ENCODE results near the gene SSX4.
"Not testable (repeated sequence)": the region's sequence is repeated elsewhere in the genome, so short reads cannot be mapped to it uniquely, and the experiment has no call there.

The SSX4 gene, protein sequence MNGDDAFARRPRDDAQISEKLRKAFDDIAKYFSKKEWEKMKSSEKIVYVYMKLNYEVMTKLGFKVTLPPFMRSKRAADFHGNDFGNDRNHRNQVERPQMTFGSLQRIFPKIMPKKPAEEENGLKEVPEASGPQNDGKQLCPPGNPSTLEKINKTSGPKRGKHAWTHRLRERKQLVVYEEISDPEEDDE

DNA sequence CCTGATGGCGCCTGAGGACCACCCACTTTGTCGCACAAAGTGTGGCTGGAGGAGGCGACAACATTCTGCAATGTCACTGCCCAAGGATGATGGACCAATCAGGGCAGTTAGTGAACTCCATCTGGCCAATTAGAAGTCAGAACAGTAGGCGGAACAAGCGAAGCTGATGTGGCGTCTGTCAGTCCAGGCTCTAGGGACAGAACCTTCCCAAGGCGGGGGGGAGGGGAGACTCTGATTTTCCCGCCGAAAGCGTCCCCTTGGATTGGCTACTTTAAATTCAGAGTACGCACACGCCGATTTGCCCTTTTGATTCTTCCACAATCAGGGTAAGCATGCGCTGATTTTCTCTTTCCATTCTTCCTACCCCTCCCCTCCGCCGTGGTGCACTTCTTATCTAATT lies at the start of gene SSX4:
TSS of gene SSX4 (plus strand) at position 301 of the 400 bp plus-strand sequence. CDS start 515 bp downstream, outside the sequence.
- DNase-seq (ENCODE audit: low read depth in 4 of 4, low spot score in 1 of 4), result not testable (repeated sequence)

- not testable (repeated sequence) for DNase-seq (ENCODE audit: low read depth in 4 of 4, low spot score in 1 of 4)
These were observed 37.3 kb upstream of the SSX4 start for GRCh38 chrX:48346059-48346458.

DNA sequence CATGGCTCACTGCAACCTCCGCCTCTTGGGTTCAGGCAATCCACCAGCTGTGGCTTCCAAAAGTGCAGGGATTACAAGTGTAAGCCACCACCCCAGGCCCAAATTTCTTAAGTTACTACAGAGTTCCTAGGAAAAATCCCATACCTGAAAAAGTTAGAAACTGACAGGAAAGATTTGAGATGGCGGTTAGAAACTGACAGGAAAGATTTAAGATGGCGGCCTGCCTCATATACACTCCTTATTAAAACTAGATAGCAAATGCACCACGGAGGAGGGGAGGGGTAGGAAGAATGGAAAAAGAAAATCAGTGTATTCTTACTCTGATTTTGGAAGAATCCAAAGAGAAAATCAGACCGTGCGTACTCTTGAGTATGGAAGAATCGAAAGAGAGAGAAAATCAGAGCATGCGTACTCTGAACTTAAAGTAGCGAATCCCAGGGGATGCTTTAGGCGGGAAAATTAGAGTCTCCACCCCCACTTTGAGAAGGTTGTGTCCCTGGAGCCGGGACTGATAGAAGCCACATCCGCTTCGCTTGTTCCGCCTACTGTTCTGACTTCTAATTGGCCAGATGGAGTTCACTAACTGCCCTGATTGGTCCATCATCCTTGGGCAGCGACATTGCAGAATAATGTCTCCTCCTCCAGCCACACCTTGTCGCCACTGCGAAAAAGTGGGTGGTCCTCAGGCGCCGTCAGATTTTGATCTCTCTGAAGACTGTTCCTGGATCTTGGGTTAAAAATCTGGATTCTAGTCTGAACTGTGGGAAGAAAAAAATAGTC lies 26.8 kb upstream of the SSX4 start, which contains the start of gene SSX3:
TSS of gene SSX3 (minus strand) at position 389 of the 780 bp plus-strand sequence. CDS start 1,454 bp downstream, outside the sequence.
- DNase-seq (ENCODE audit: low read depth in 4 of 4, low spot score in 1 of 4), result not testable (repeated sequence)

DNA sequence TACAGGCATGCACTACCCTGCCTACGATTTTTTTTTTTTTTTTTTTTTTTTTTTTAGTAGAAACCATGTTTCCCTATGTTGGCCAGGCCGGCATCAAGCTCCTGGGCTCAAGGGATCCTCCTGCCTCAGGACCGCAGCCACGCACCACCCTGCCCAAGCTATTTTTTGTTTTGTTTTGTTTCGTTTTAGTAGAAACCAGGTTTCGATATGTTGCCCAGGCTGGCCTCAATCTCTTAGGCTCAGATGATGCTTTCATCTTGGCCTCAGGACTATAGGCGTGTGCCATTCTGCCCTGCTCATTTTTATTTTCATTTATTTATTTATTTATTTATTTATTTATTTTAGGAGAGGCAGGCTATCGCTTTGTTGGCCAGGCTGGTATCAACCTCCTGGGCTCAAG lies 25.7 kb upstream of the SSX4 start:
- DNase-seq (ENCODE audit: low read depth in 4 of 4, low spot score in 1 of 4), result no peak

- DNase-seq (ENCODE audit: low read depth in 4 of 4, low spot score in 1 of 4), result not testable (repeated sequence)
These were observed 24.1 kb upstream of the SSX4 start for GRCh38 chrX:48359281-48359680.

- not testable (repeated sequence) for DNase-seq (ENCODE audit: low read depth in 4 of 4, low spot score in 1 of 4)
These were observed 15.5 kb upstream of the SSX4 start for GRCh38 chrX:48367717-48368408.

GRCh38 chrX:48370408-48370807 lies 12.9 kb upstream of the SSX4 start:
- not testable (repeated sequence) for DNase-seq (ENCODE audit: low read depth in 4 of 4, low spot score in 1 of 4)

- DNase-seq (ENCODE audit: low read depth in 4 of 4, low spot score in 1 of 4), result not testable (repeated sequence)
These were observed 13.6 kb downstream of the SSX4 start for GRCh38 chrX:48396931-48397330.

- DNase-seq (ENCODE audit: low read depth in 4 of 4, low spot score in 1 of 4), result not testable (repeated sequence)
These were observed 14.5 kb downstream of the SSX4 start for GRCh38 chrX:48397825-48398224.

DNA sequence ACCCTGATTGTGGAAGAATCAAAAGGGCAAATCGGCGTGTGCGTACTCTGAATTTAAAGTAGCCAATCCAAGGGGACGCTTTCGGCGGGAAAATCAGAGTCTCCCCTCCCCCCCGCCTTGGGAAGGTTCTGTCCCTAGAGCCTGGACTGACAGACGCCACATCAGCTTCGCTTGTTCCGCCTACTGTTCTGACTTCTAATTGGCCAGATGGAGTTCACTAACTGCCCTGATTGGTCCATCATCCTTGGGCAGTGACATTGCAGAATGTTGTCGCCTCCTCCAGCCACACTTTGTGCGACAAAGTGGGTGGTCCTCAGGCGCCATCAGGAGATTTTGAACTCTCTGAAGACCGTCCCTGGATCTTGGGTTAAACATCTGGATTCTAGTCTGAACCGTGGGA lies 28.5 kb downstream of the SSX4 start, which contains the start of gene SSX4B:
TSS of gene SSX4B (minus strand) at position 101 of the 400 bp plus-strand sequence. CDS start 588 bp downstream, outside the sequence.
- DNase-seq (ENCODE audit: low read depth in 4 of 4, low spot score in 1 of 4), result not testable (repeated sequence)

- not testable (repeated sequence) for DNase-seq (ENCODE audit: low read depth in 4 of 4, low spot score in 1 of 4)
These were observed 43.8 kb downstream of the SSX4 start for GRCh38 chrX:48427027-48427716.

GRCh38 chrX:48429606-48430005 lies 46.3 kb downstream of the SSX4 start:
- not testable (repeated sequence) for DNase-seq (ENCODE audit: low read depth in 4 of 4, low spot score in 1 of 4)

DNA sequence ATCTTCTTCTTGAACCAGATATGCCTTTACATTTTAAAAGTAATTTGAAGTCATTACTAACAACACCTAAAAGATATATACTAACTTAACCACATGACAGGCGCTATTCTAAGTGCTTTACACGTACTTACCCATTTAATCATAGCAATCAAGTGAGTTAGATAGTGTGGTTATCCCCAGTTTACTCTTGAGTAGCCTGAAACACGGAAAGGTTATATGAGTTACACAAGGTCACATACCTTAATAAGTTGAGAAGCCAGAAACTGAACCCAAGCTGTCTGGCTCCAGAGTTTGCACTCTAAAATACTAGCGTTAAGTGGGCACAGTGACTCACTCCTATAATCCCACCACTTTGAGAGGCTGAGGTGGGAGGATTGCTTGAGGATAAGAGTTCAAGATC lies 46.8 kb downstream of the SSX4 start:
- DNase-seq (ENCODE audit: low read depth in 4 of 4, low spot score in 1 of 4), result not testable (repeated sequence)

DNA sequence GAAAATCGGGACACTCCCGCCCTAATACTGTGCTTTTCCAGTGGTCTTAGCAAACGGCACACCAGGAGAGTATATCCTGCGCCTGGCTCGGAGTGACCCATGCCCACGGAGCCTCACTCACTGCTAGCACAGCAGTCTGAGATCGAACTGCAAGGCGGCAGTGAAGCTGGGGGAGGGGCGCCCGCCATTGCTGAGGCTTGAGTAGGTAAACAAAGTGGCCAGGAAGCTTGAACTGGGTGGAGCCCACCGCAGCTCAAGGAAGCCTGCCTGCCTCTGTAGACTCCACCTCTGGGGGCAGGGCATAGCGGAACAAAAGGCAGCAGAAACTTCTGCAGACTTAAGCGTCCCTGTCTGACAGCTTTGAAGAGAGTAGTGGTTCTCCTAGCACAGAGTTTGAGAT lies 50.4 kb downstream of the SSX4 start:
- not testable (repeated sequence) for DNase-seq (ENCODE audit: low read depth in 4 of 4, low spot score in 1 of 4)
